GM21737 (cell line): ENCODE results near the gene GPER1.
"Not testable (repeated sequence)": the region's sequence is repeated elsewhere in the genome, so short reads cannot be mapped to it uniquely, and the experiment has no call there.

Experiments
- ATAC-seq: cut with Tn5 transposase; IDR thresholded peaks from one replicate; pipeline ENCODE4 v1.9.1; 2021; ENCODE audit warnings: mild to moderate bottlenecking, moderate library complexity; ENCODE audit not compliant: unreplicated experiment

Gene GPER1

GRCh38 chr7:1101563-1102431, 13.9 kb downstream of the GPER1 start:
- no peak for ATAC-seq

GRCh38 chr7:1103009-1103788, 15.3 kb downstream of the GPER1 start:
- ATAC-seq, result no peak

- no peak for ATAC-seq
These were observed 16.0 kb downstream of the GPER1 start for GRCh38 chr7:1103789-1104515.

GRCh38 chr7:1104516-1105179, 16.7 kb downstream of the GPER1 start:
- ATAC-seq, result no peak

GRCh38 chr7:1105189-1105588, 17.3 kb downstream of the GPER1 start:
- peak; percentile 43 for ATAC-seq

GRCh38 chr7:1106063-1106792, 18.3 kb downstream of the GPER1 start:
- ATAC-seq, result no peak

GRCh38 chr7:1106793-1107421, 19.0 kb downstream of the GPER1 start:
- ATAC-seq, result no peak

GRCh38 chr7:1108264-1108920, 20.5 kb downstream of the GPER1 start:
- ATAC-seq, result no peak

GRCh38 chr7:1109581-1110310, 21.8 kb downstream of the GPER1 start:
- ATAC-seq, result no peak

GRCh38 chr7:1110358-1110757, 22.4 kb downstream of the GPER1 start:
- no peak for ATAC-seq

GRCh38 chr7:1111156-1111555, 23.2 kb downstream of the GPER1 start:
- no peak for ATAC-seq

- ATAC-seq, result no peak
These were observed 24.2 kb downstream of the GPER1 start for GRCh38 chr7:1112109-1112508.

GRCh38 chr7:1112625-1113547, 25.0 kb downstream of the GPER1 start:
- ATAC-seq, result no peak

- ATAC-seq, result no peak
These were observed 25.6 kb downstream of the GPER1 start for GRCh38 chr7:1113548-1113885.

GRCh38 chr7:1114088-1114487, 26.2 kb downstream of the GPER1 start:
- ATAC-seq, result no peak

- no peak for ATAC-seq
These were observed 26.6 kb downstream of the GPER1 start for GRCh38 chr7:1114505-1114904.

GRCh38 chr7:1115171-1116045, 27.5 kb downstream of the GPER1 start:
- not testable (repeated sequence) for ATAC-seq
